Measurements from ENCODE around the gene MAD2L1BP.
A peak's percentile ranks its signal among the peaks of the same experiment; 100 is the strongest.

Gene MAD2L1BP

DNA sequence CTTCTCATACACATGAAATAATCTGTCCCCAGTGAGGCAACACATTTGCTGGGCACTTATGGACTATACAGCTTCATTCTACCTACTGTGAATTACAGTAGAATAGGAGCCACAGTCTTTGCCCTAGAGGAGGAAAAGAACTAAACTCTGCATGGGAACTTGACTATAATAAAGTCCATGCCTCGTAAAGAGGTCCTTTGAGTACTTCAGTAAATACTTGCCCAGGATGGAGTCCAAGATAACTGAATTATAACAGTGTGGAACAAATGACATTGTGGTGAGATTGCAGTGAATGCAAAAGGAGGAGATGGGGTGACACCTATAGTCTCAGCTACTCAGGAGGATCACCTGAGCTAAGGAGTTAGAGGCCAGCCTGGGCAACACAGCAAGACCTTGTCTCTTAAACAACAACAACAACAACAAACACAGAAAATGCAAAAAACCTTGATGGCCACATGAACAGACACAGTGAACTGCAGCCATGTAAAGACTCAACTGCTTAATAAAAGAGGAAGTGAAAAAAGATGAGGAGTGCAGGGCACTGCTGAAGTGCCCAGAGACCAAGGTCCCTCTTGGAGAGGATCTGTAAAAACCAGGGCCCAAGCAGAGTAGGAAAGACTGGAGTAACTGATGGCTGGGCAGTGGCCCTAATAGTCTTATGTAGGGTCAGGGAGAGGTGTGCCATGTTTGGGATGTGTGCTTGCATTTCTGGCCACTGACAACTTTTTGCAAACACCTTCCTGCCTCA, 48.2 kb downstream of the MAD2L1BP start:
- DNase-seq, result peak; percentile 36 to 44 (median 39)

GRCh38 chr6:43687079-43687436, 51.4 kb downstream of the MAD2L1BP start:
- peak in 2 of 3 donors; percentile 25 to 28 for DNase-seq

GRCh38 chr6:43687437-43688347, 52.1 kb downstream of the MAD2L1BP start, which contains the start of gene MRPS18A:
MRPS18A (minus strand) TSS chr6:43687791; CDS start chr6:43687779, 12 bp downstream.
- peak; percentile 91 to 93 (median 92) for DNase-seq

GRCh38 chr6:43689421-43689820, 53.8 kb downstream of the MAD2L1BP start:
- no peak for DNase-seq

All from suppressor macrophage treated with lipopolysaccharide for 1 hour (primary cell).